HepG2 (cell line): Measurements from ENCODE around the gene PSMB9. TPM values are rescaled to one million over a fixed set of nuclear protein-coding genes. Genes with fewer than 3 reads are reported as not detected.
A peak's percentile ranks its signal among the peaks of the same experiment; 100 is the strongest.

Experiments used
- AGO2 ChIP-seq: fragments of 200-400 bp; formaldehyde crosslinking; optimal IDR thresholded peaks from 2 replicates; pipeline ENCODE3; 2017; ENCODE audit warnings: mild to moderate bottlenecking, low read depth, low read length, moderate library complexity
- ARNT2 ChIP-seq: sonication (generic); formaldehyde crosslinking; IDR thresholded peaks from 2 replicates; pipeline ENCODE4 v1.8.0; 2022; ENCODE audit warnings: mild to moderate bottlenecking, low read depth, missing genetic modification reagents, moderate library complexity
- HNRNPLL ChIP-seq: fragments of 200-400 bp; formaldehyde crosslinking; IDR thresholded peaks from 2 replicates; pipeline ENCODE4 v1.6.1; 2017; ENCODE audit warnings: mild to moderate bottlenecking, low read depth, low read length; ENCODE audit not compliant: poor library complexity, severe bottlenecking
- IKZF4 ChIP-seq: sonication (generic); formaldehyde crosslinking; IDR thresholded peaks from 2 replicates; pipeline ENCODE4 v1.5.1; 2020; ENCODE audit warnings: borderline replicate concordance, mild to moderate bottlenecking, low read depth, missing genetic modification reagents; ENCODE audit errors: not compliant biosample characterization
- MIER3 ChIP-seq: IDR thresholded peaks from 2 replicates; pipeline ENCODE4 v1.6.1; 2016; ENCODE audit warnings: missing compliant biosample characterization, borderline replicate concordance
- NR2F6 ChIP-seq, 2 experiments: IDR thresholded peaks; 2 replicates each; pipeline ENCODE4 v1.6.1; 2016; ENCODE audit warnings: antibody characterized with exemption in 1 of 2, mild to moderate bottlenecking in 1 of 2
- RBFOX2 ChIP-seq: fragments of 200-400 bp; formaldehyde crosslinking; IDR thresholded peaks from 2 replicates; pipeline ENCODE4 v1.6.1; 2017; ENCODE audit warnings: low read depth, mild to moderate bottlenecking, low read length
- polyA plus RNA-seq, 8 experiments: library from polyadenylated mRNA; depleted of rRNA in 3 of 8; stranded (reverse) in 7 of 8; unstranded in 1 of 8; fragments of >200 nt; fragmentation: Illumina TruSeq in 4 of 8; extraction: Trizol in 4 of 8; gene quantifications; 2 replicates each; pipeline versions ENCODE4 v1.2.1 to v1.2.3, GENCODE V29; 2011 to 2016; ENCODE audit warnings: low read depth in 4 of 8, missing spikeins in 1 of 8, mixed read lengths in 1 of 8; ENCODE audit not compliant: insufficient read depth in 1 of 8
- total RNA-seq, 5 experiments: library from RNA; depleted of rRNA; stranded (reverse); fragments of >200 nt; fragmentation: Illumina TruSeq; extraction: Trizol; gene quantifications; 2 replicates each; pipeline ENCODE4 v1.2.3, GENCODE V29; 2016; ENCODE audit warnings: low read depth in 1 of 5
- TF ChIP-seq, protein P1 (sequence below): sonication (generic); formaldehyde crosslinking; IDR thresholded peaks from 2 replicates; pipeline ENCODE4 v1.9.0; 2022; ENCODE audit warnings: low read depth, missing genetic modification reagents
- TF ChIP-seq, protein P2 (sequence below): IDR thresholded peaks from 2 replicates; pipeline ENCODE4 v1.6.1; 2016; ENCODE audit warnings: mild to moderate bottlenecking, missing biosample characterization, missing genetic modification reagents
- TF ChIP-seq, protein P3 (sequence below): sonication (generic); formaldehyde crosslinking; IDR thresholded peaks from 2 replicates; pipeline ENCODE4 v1.5.1; 2020; ENCODE audit warnings: missing genetic modification reagents, mild to moderate bottlenecking, borderline replicate concordance
- TF ChIP-seq, protein P4 (sequence below): sonication (generic); formaldehyde crosslinking; IDR thresholded peaks from 2 replicates; pipeline ENCODE4 v1.4.0; 2020; ENCODE audit warnings: missing genetic modification reagents, mild to moderate bottlenecking, borderline replicate concordance
- TF ChIP-seq, protein P5 (sequence below): IDR thresholded peaks from 2 replicates; pipeline ENCODE4 v1.6.1; 2016
- TF ChIP-seq, protein P6 (sequence below): sonication (generic); formaldehyde crosslinking; IDR thresholded peaks from 2 replicates; pipeline ENCODE4 v1.4.0; 2020; ENCODE audit warnings: low read depth, mild to moderate bottlenecking, missing genetic modification reagents
- TF ChIP-seq, protein P7 (sequence below): sonication (generic); formaldehyde crosslinking; IDR thresholded peaks from 2 replicates; pipeline ENCODE4 v1.4.0; 2020; ENCODE audit warnings: low read depth, mild to moderate bottlenecking, missing genetic modification reagents
- TF ChIP-seq, protein P8 (sequence below): sonication (generic); formaldehyde crosslinking; IDR thresholded peaks from 2 replicates; pipeline ENCODE4 v1.4.0; 2020; ENCODE audit warnings: missing genetic modification reagents

PSMB9 gene
- total and polyA plus RNA-seq, 2 of the 13 experiments (the other 11 are each of a cell fraction or from before 2014, with no cell fraction given), result 15.6 to 16.0 TPM

DNA sequence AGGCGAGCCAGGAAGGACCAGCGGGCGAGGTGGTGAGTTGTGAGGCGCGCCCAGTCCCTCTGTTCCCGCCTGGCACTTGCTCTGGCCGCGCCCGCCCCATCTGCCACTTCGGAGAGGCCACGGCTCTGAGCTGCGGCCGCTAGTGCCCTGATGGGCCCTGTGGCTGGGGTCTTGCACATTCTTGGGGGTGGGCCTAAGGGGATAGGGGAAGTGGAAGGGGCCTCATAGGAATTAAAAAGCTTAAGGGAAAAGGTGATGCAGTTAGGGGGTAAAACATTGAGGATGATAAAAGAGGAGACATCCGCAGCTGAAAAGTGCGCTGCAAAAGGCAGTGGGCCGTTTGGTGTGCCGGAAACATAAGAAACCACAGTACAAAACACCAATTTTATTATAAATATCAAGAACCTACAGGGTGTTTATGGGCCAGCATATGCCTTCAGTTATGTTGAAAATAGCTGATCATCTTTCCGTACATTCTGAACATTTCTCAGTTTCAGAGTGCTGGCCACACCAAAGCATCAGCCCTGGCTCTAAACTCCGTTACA lies 9.1 kb upstream of the PSMB9 start (continued):
- TF ChIP-seq MIER3 (peak; percentile 11; the same call in 1 of the 2 replicates), ARNT2 (CRISPR knock-in tag) (0 out of 2 replicates have a peak, but pooled peaks have one; percentile 31), HNRNPLL (peak; percentile 36), AGO2 (peak; percentile 81), IKZF4 (CRISPR knock-in tag) (peak; percentile 6), RBFOX2 (peak; percentile 55; the same call in 1 of the 2 replicates), NR2F6 (IDR thresholded peaks at IDR 0.05) (no peak), NR2F6 (CRISPR knock-in tag; IDR thresholded peaks at IDR 0.05) (0 out of 2 replicates have a peak, but pooled peaks have one; percentile 4)
- TF ChIP-seq, protein P1, sequence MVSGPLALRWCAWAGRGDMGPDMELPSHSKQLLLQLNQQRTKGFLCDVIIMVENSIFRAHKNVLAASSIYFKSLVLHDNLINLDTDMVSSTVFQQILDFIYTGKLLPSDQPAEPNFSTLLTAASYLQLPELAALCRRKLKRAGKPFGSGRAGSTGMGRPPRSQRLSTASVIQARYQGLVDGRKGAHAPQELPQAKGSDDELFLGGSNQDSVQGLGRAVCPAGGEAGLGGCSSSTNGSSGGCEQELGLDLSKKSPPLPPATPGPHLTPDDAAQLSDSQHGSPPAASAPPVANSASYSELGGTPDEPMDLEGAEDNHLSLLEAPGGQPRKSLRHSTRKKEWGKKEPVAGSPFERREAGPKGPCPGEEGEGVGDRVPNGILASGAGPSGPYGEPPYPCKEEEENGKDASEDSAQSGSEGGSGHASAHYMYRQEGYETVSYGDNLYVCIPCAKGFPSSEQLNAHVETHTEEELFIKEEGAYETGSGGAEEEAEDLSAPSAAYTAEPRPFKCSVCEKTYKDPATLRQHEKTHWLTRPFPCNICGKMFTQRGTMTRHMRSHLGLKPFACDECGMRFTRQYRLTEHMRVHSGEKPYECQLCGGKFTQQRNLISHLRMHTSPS (CRISPR knock-in tag), result 0 out of 2 replicates have a peak, but pooled peaks have one; percentile 1
- TF ChIP-seq, protein P2, sequence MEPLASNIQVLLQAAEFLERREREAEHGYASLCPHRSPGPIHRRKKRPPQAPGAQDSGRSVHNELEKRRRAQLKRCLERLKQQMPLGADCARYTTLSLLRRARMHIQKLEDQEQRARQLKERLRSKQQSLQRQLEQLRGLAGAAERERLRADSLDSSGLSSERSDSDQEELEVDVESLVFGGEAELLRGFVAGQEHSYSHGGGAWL (CRISPR knock-in tag), result peak; percentile 56; the same call in 1 of the 2 replicates
- TF ChIP-seq, protein P3, sequence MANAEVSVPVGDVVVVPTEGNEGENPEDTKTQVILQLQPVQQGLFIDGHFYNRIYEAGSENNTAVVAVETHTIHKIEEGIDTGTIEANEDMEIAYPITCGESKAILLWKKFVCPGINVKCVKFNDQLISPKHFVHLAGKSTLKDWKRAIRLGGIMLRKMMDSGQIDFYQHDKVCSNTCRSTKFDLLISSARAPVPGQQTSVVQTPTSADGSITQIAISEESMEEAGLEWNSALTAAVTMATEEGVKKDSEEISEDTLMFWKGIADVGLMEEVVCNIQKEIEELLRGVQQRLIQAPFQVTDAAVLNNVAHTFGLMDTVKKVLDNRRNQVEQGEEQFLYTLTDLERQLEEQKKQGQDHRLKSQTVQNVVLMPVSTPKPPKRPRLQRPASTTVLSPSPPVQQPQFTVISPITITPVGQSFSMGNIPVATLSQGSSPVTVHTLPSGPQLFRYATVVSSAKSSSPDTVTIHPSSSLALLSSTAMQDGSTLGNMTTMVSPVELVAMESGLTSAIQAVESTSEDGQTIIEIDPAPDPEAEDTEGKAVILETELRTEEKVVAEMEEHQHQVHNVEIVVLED, result 0 out of 2 replicates have a peak, but pooled peaks have one; percentile 4
- TF ChIP-seq, protein P4, sequence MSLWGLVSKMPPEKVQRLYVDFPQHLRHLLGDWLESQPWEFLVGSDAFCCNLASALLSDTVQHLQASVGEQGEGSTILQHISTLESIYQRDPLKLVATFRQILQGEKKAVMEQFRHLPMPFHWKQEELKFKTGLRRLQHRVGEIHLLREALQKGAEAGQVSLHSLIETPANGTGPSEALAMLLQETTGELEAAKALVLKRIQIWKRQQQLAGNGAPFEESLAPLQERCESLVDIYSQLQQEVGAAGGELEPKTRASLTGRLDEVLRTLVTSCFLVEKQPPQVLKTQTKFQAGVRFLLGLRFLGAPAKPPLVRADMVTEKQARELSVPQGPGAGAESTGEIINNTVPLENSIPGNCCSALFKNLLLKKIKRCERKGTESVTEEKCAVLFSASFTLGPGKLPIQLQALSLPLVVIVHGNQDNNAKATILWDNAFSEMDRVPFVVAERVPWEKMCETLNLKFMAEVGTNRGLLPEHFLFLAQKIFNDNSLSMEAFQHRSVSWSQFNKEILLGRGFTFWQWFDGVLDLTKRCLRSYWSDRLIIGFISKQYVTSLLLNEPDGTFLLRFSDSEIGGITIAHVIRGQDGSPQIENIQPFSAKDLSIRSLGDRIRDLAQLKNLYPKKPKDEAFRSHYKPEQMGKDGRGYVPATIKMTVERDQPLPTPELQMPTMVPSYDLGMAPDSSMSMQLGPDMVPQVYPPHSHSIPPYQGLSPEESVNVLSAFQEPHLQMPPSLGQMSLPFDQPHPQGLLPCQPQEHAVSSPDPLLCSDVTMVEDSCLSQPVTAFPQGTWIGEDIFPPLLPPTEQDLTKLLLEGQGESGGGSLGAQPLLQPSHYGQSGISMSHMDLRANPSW (CRISPR knock-in tag), result 0 out of 2 replicates have a peak, but pooled peaks have one; percentile 19
- TF ChIP-seq, protein P5, sequence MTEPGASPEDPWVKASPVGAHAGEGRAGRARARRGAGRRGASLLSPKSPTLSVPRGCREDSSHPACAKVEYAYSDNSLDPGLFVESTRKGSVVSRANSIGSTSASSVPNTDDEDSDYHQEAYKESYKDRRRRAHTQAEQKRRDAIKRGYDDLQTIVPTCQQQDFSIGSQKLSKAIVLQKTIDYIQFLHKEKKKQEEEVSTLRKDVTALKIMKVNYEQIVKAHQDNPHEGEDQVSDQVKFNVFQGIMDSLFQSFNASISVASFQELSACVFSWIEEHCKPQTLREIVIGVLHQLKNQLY (CRISPR knock-in tag), result no peak
- TF ChIP-seq, protein P6, sequence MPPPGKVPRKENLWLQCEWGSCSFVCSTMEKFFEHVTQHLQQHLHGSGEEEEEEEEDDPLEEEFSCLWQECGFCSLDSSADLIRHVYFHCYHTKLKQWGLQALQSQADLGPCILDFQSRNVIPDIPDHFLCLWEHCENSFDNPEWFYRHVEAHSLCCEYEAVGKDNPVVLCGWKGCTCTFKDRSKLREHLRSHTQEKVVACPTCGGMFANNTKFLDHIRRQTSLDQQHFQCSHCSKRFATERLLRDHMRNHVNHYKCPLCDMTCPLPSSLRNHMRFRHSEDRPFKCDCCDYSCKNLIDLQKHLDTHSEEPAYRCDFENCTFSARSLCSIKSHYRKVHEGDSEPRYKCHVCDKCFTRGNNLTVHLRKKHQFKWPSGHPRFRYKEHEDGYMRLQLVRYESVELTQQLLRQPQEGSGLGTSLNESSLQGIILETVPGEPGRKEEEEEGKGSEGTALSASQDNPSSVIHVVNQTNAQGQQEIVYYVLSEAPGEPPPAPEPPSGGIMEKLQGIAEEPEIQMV, result peak; percentile 24; the same call in 1 of the 2 replicates
- TF ChIP-seq, protein P7, sequence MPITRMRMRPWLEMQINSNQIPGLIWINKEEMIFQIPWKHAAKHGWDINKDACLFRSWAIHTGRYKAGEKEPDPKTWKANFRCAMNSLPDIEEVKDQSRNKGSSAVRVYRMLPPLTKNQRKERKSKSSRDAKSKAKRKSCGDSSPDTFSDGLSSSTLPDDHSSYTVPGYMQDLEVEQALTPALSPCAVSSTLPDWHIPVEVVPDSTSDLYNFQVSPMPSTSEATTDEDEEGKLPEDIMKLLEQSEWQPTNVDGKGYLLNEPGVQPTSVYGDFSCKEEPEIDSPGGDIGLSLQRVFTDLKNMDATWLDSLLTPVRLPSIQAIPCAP (CRISPR knock-in tag), result no peak
- TF ChIP-seq, protein P8, sequence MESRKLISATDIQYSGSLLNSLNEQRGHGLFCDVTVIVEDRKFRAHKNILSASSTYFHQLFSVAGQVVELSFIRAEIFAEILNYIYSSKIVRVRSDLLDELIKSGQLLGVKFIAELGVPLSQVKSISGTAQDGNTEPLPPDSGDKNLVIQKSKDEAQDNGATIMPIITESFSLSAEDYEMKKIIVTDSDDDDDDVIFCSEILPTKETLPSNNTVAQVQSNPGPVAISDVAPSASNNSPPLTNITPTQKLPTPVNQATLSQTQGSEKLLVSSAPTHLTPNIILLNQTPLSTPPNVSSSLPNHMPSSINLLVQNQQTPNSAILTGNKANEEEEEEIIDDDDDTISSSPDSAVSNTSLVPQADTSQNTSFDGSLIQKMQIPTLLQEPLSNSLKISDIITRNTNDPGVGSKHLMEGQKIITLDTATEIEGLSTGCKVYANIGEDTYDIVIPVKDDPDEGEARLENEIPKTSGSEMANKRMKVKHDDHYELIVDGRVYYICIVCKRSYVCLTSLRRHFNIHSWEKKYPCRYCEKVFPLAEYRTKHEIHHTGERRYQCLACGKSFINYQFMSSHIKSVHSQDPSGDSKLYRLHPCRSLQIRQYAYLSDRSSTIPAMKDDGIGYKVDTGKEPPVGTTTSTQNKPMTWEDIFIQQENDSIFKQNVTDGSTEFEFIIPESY (CRISPR knock-in tag), result 0 out of 2 replicates have a peak, but pooled peaks have one; percentile 13
